Neural cell (in vitro differentiated cells): ENCODE results near the gene FOXS1. TPM values are rescaled to one million over a fixed set of nuclear protein-coding genes. Genes with fewer than 3 reads are reported as not detected.

Source experiments
- H2AFZ ChIP-seq: fragments of 200-600, 300-800 bp; sonication (generic), shearing (Covaris generic); 2 replicates; pipeline ENCODE4 v1.6.0; 2014; ENCODE audit warnings: low read depth, mild to moderate bottlenecking, antibody characterized with exemption, low read length, moderate library complexity
- H3F3A ChIP-seq: fragments of 200-600 bp; shearing (Covaris generic); 2 replicates; pipeline ENCODE4 v1.6.1; 2016; ENCODE audit warnings: mild to moderate bottlenecking, moderate library complexity, mixed read lengths, antibody characterized with exemption, low read length; ENCODE audit not compliant: insufficient read depth, poor library complexity, severe bottlenecking
- H3K27ac ChIP-seq: fragments of 200-600, 300-800 bp; sonication (generic), shearing (Covaris generic); 2 replicates; pipeline ENCODE4 v1.5.1; 2014; ENCODE audit warnings: mild to moderate bottlenecking, low read length, moderate library complexity
- H3K27me3 ChIP-seq: fragments of 300-800, 200-600 bp; sonication (generic), shearing (Covaris generic); 2 replicates; pipeline ENCODE4 v1.6.0; 2014; ENCODE audit warnings: mild to moderate bottlenecking, low read depth, low read length, moderate library complexity; ENCODE audit not compliant: insufficient read depth
- H3K36me3 ChIP-seq: fragments of 300-800, 200-600 bp; sonication (generic), shearing (Covaris generic); 2 replicates; pipeline ENCODE4 v1.5.1; 2014; ENCODE audit warnings: mild to moderate bottlenecking, antibody characterized with exemption, low read length, moderate library complexity; ENCODE audit not compliant: insufficient read depth
- H3K4me2 ChIP-seq: fragments of 300-800, 200-600 bp; sonication (generic), shearing (Covaris generic); 2 replicates; pipeline ENCODE4 v1.6.0; 2014; ENCODE audit warnings: mild to moderate bottlenecking, low read length
- H3K4me3 ChIP-seq: fragments of 300-800, 200-600 bp; sonication (generic), shearing (Covaris generic); 2 replicates; pipeline ENCODE4 v1.5.1; 2014; ENCODE audit warnings: mild to moderate bottlenecking, low read length, moderate library complexity
- H3K79me2 ChIP-seq: fragments of 200-600 bp; shearing (Covaris generic); replicated peaks from 2 replicates; pipeline ENCODE4 v1.6.0; 2014; ENCODE audit warnings: mild to moderate bottlenecking, low read length, moderate library complexity; ENCODE audit not compliant: insufficient read depth
- H3K9ac ChIP-seq: fragments of 300-800, 200-600 bp; sonication (generic), shearing (Covaris generic); 2 replicates; pipeline ENCODE4 v1.6.1; 2016; ENCODE audit warnings: mild to moderate bottlenecking, low read length, mixed read lengths
- H3K9me2 ChIP-seq: fragments of 200-600 bp; shearing (Covaris generic); 2 replicates; pipeline ENCODE4 v1.6.1; 2016; ENCODE audit warnings: mild to moderate bottlenecking, low read length, mixed read lengths; ENCODE audit not compliant: insufficient read depth
- H3K9me3 ChIP-seq: fragments of 200-600, 300-800 bp; sonication (generic), shearing (Covaris generic); 2 replicates; pipeline ENCODE4 v1.6.1; 2016; ENCODE audit warnings: mild to moderate bottlenecking, mixed run types, low read length, moderate library complexity, mixed read lengths
- H4K20me1 ChIP-seq: fragments of 200-600 bp; shearing (Covaris generic); 2 replicates; pipeline ENCODE4 v1.6.1; 2016; ENCODE audit warnings: mild to moderate bottlenecking, mixed run types; ENCODE audit not compliant: insufficient read depth
- CTCF ChIP-seq: fragments of 450-650 bp; IDR thresholded peaks from 2 replicates; pipeline ENCODE4 v1.5.1; 2014; ENCODE audit warnings: antibody characterized with exemption, mild to moderate bottlenecking, moderate library complexity; ENCODE audit not compliant: poor library complexity, severe bottlenecking
- EP300 ChIP-seq: fragments of 450-650 bp; conservative IDR thresholded peaks from 2 replicates; pipeline ENCODE4 v1.6.1; 2014; ENCODE audit warnings: antibody characterized with exemption, mild to moderate bottlenecking, moderate library complexity; ENCODE audit not compliant: poor library complexity, severe bottlenecking
- EZH2 ChIP-seq: fragments of 200-600, 300-800 bp; shearing (Covaris generic), sonication (generic); IDR thresholded peaks from 2 replicates; pipeline ENCODE4 v1.6.1; 2014; ENCODE audit warnings: antibody characterized with exemption, low read length, borderline replicate concordance, mild to moderate bottlenecking; ENCODE audit not compliant: insufficient read depth, poor library complexity, severe bottlenecking
- MXI1 ChIP-seq: fragments of 450-650 bp; conservative IDR thresholded peaks from 2 replicates; pipeline ENCODE4 v1.6.1; 2014; ENCODE audit warnings: antibody characterized with exemption, mild to moderate bottlenecking; ENCODE audit not compliant: poor library complexity, severe bottlenecking
- POLR2AphosphoS5 ChIP-seq: IDR thresholded peaks from 2 replicates; pipeline ENCODE4 v1.6.1; 2012
- RAD21 ChIP-seq: fragments of 450-650 bp; conservative IDR thresholded peaks from 2 replicates; pipeline ENCODE4 v1.6.1; 2014; ENCODE audit warnings: antibody characterized with exemption, mild to moderate bottlenecking, moderate library complexity
- REST ChIP-seq: IDR thresholded peaks from 2 replicates; pipeline ENCODE4 v1.6.1; 2012; ENCODE audit warnings: borderline replicate concordance
- SMC3 ChIP-seq: fragments of 450-650 bp; conservative IDR thresholded peaks from 2 replicates; pipeline ENCODE4 v1.6.1; 2014; ENCODE audit warnings: antibody characterized with exemption, mild to moderate bottlenecking, moderate library complexity; ENCODE audit not compliant: poor library complexity
- TAF1 ChIP-seq: IDR thresholded peaks from 2 replicates; pipeline ENCODE4 v1.6.1; 2012; ENCODE audit warnings: low read depth
- polyA plus RNA-seq: library from polyadenylated mRNA; depleted of rRNA; stranded (reverse); fragments of >200 nt; gene quantifications from 2 replicates; pipeline ENCODE4 v1.2.3, GENCODE V29; 2014

FOXS1 gene
- polyA plus RNA-seq, 1 donor from 2014 or later, result not detected

GRCh38 chr20:31843881-31844280 is 1.5 kb downstream of the FOXS1 start:
- Histone ChIP-seq H3K9me2 (no peaks in the 10 kb centered on the region), H3K9me3 (no peaks in the 10 kb centered on the region), H2AFZ (no peak overlapping the region), H3K36me3 (no peaks in the 10 kb centered on the region), H3K4me3 (no peak overlapping the region), H3K79me2 (no peaks in the 10 kb centered on the region), H3K9ac (no peak overlapping the region), H3K27me3 (no peaks in the 10 kb centered on the region), H4K20me1 (no peaks in the 10 kb centered on the region), H3K27ac (no peak overlapping the region), H3K4me2 (no peak overlapping the region), H3F3A (no peaks in the 10 kb centered on the region)
- TF ChIP-seq POLR2AphosphoS5, result no peak
- no peak for TF ChIP-seq EP300
- TF ChIP-seq SMC3, result no peak
- no peak for TF ChIP-seq TAF1
- no peak for TF ChIP-seq MXI1

GRCh38 chr20:31843288-31843687 is 2.1 kb downstream of the FOXS1 start:
- Histone ChIP-seq H3K4me3 (no peak overlapping the region), H3K36me3 (no peaks in the 10 kb centered on the region), H3F3A (no peaks in the 10 kb centered on the region), H3K79me2 (no peaks in the 10 kb centered on the region), H3K27ac (no peak overlapping the region), H3K9me3 (no peaks in the 10 kb centered on the region), H2AFZ (no peak overlapping the region), H3K4me2 (no peak overlapping the region), H3K27me3 (no peaks in the 10 kb centered on the region), H4K20me1 (no peaks in the 10 kb centered on the region), H3K9ac (no peak overlapping the region), H3K9me2 (no peaks in the 10 kb centered on the region)
- TF ChIP-seq REST (no peak), EZH2 (no peak), POLR2AphosphoS5 (no peak), MXI1 (no peak), CTCF (no peak), EP300 (no peak), SMC3 (no peak), TAF1 (no peak), RAD21 (no peak)
